Effector memory CD4-positive, alpha-beta T cell (primary cell): ENCODE data around the gene LAMA4.

Experiments
- DNase-seq, 3 donors: peaks; one replicate each; pipeline ENCODE4 v3.0.0-alpha.2; 2020
- H3K27ac ChIP-seq: 2 replicates; pipeline ENCODE4 v1.7.0; 2013; ENCODE audit warnings: mild to moderate bottlenecking, low read length, moderate library complexity; ENCODE audit not compliant: insufficient read depth, poor library complexity, severe bottlenecking
- H3K27me3 ChIP-seq: replicated peaks from 2 replicates; pipeline ENCODE4 v1.7.0; 2013; ENCODE audit warnings: mild to moderate bottlenecking, low read length; ENCODE audit not compliant: insufficient read depth, control insufficient read depth, poor library complexity, severe bottlenecking
- H3K36me3 ChIP-seq: 2 replicates; pipeline ENCODE4 v1.7.0; 2013; ENCODE audit warnings: mild to moderate bottlenecking, low read length, moderate library complexity; ENCODE audit not compliant: control insufficient read depth, insufficient read depth
- H3K4me1 ChIP-seq: 2 replicates; pipeline ENCODE4 v1.7.0; 2013; ENCODE audit warnings: low read length, mild to moderate bottlenecking; ENCODE audit not compliant: control insufficient read depth, insufficient read depth, poor library complexity, severe bottlenecking
- H3K4me3 ChIP-seq: 2 replicates; pipeline ENCODE4 v1.7.0; 2013; ENCODE audit warnings: low read length, low read depth, mild to moderate bottlenecking; ENCODE audit not compliant: insufficient read depth, poor library complexity, severe bottlenecking
- H3K9me3 ChIP-seq: 2 replicates; pipeline ENCODE4 v1.7.0; 2013; ENCODE audit warnings: mild to moderate bottlenecking, low read length, moderate library complexity; ENCODE audit not compliant: control insufficient read depth

LAMA4 gene

GRCh38 chr6:112193117-112193516, 61.2 kb downstream of the LAMA4 start:
- Histone ChIP-seq H3K36me3 (no peaks in the 10 kb centered on the region), H3K4me3 (no peak overlapping the region), H3K9me3 (no peaks in the 10 kb centered on the region), H3K27ac (no peak overlapping the region), H3K4me1 (no peaks in the 10 kb centered on the region), H3K27me3 (peaks cover 3% of the 10 kb centered on the region)
- DNase-seq = no peak

GRCh38 chr6:112191509-112192020, 62.8 kb downstream of the LAMA4 start:
- Histone ChIP-seq H3K27me3 (peaks cover 3% of the 10 kb centered on the region), H3K36me3 (no peaks in the 10 kb centered on the region), H3K9me3 (no peaks in the 10 kb centered on the region), H3K4me3 (no peak overlapping the region), H3K4me1 (no peaks in the 10 kb centered on the region), H3K27ac (no peak overlapping the region)
- no peak for DNase-seq

- H3K9me3 ChIP-seq = no peaks in the 10 kb centered on the region
Measured at GRCh38 chr6:112190164-112190563, 64.2 kb downstream of the LAMA4 start.

GRCh38 chr6:112189494-112189893, 64.9 kb downstream of the LAMA4 start:
- Histone ChIP-seq H3K27ac (no peak overlapping the region), H3K27me3 (no peaks in the 10 kb centered on the region), H3K4me3 (no peak overlapping the region), H3K4me1 (no peaks in the 10 kb centered on the region), H3K36me3 (no peaks in the 10 kb centered on the region), H3K9me3 (no peaks in the 10 kb centered on the region)
- no peak for DNase-seq

More at GRCh38 chr6:112190164-112190563, 64.2 kb downstream of the LAMA4 start:
- H3K36me3 ChIP-seq = no peaks in the 10 kb centered on the region
- no peak overlapping the region for H3K27ac ChIP-seq
- H3K27me3 ChIP-seq = peaks cover 3% of the 10 kb centered on the region
- H3K4me1 ChIP-seq = no peaks in the 10 kb centered on the region
- no peak for DNase-seq
- H3K4me3 ChIP-seq = no peak overlapping the region

GRCh38 chr6:112188906-112189305, 65.5 kb downstream of the LAMA4 start:
- Histone ChIP-seq H3K4me1 (no peaks in the 10 kb centered on the region), H3K4me3 (no peak overlapping the region), H3K27me3 (no peaks in the 10 kb centered on the region), H3K27ac (no peak overlapping the region), H3K36me3 (no peaks in the 10 kb centered on the region), H3K9me3 (no peaks in the 10 kb centered on the region)
- no peak for DNase-seq

GRCh38 chr6:112187736-112188135, 66.6 kb downstream of the LAMA4 start:
- no peak overlapping the region for H3K27ac ChIP-seq
- no peaks in the 10 kb centered on the region for H3K27me3 ChIP-seq
- H3K4me3 ChIP-seq = no peak overlapping the region
- no peaks in the 10 kb centered on the region for H3K9me3 ChIP-seq
- H3K4me1 ChIP-seq = no peaks in the 10 kb centered on the region
- DNase-seq = no peak
- no peaks in the 10 kb centered on the region for H3K36me3 ChIP-seq

- no peaks in the 10 kb centered on the region for H3K27me3 ChIP-seq
- no peak overlapping the region for H3K27ac ChIP-seq
- no peaks in the 10 kb centered on the region for H3K4me1 ChIP-seq
- no peaks in the 10 kb centered on the region for H3K9me3 ChIP-seq
- H3K36me3 ChIP-seq = no peaks in the 10 kb centered on the region
- H3K4me3 ChIP-seq = no peak overlapping the region
- no peak for DNase-seq
Measured at GRCh38 chr6:112184951-112185350, 69.4 kb downstream of the LAMA4 start.

- no peaks in the 10 kb centered on the region for H3K27me3 ChIP-seq
- no peak overlapping the region for H3K27ac ChIP-seq
- no peak for DNase-seq
- H3K4me3 ChIP-seq = no peak overlapping the region
- H3K36me3 ChIP-seq = no peaks in the 10 kb centered on the region
- H3K4me1 ChIP-seq = no peaks in the 10 kb centered on the region
- no peaks in the 10 kb centered on the region for H3K9me3 ChIP-seq
Measured at GRCh38 chr6:112183271-112183671, 71.1 kb downstream of the LAMA4 start.

- no peak overlapping the region for H3K4me3 ChIP-seq
- no peaks in the 10 kb centered on the region for H3K9me3 ChIP-seq
- H3K36me3 ChIP-seq = no peaks in the 10 kb centered on the region
- no peaks in the 10 kb centered on the region for H3K27me3 ChIP-seq
- DNase-seq = no peak
- H3K4me1 ChIP-seq = no peaks in the 10 kb centered on the region
- no peak overlapping the region for H3K27ac ChIP-seq
Measured at GRCh38 chr6:112181130-112181529, 73.2 kb downstream of the LAMA4 start.

GRCh38 chr6:112180095-112180820, 74.1 kb downstream of the LAMA4 start:
- no peaks in the 10 kb centered on the region for H3K9me3 ChIP-seq
- DNase-seq = peak in 1 of 3 donors; percentile 36
- H3K27ac ChIP-seq = no peak overlapping the region
- H3K4me1 ChIP-seq = no peaks in the 10 kb centered on the region
- no peaks in the 10 kb centered on the region for H3K27me3 ChIP-seq
- no peaks in the 10 kb centered on the region for H3K36me3 ChIP-seq
- H3K4me3 ChIP-seq = no peak overlapping the region
